ENCODE results near the gene KDM1B.

Gene KDM1B

DNA sequence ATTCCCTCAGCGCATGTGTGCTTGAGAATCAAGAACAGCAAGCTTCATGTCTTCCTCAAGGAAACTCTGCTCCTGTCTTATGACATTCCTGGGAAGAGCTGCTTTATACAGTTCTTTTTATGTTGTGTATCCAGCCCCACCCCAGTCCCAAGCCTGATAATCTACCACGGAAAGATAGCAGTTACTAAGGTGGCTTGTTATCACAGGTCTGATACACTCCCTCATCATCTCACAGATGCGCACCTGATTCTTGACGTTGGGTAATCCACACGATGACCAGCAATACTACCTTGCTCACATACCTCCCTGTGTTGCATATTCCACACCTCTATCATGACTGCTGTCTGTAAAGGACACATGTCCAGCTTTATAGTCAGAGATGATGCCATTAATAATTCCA lies 36.0 kb upstream of the KDM1B start:
- in situ Hi-C loops (cut with HindIII; ENCODE audit: low sequenced_read_pairs), result no loop called here
- no peak overlapping the region for H3K4me3 ChIP-seq (ENCODE audit: low read depth, low read length)
- TF ChIP-seq, protein P1, sequence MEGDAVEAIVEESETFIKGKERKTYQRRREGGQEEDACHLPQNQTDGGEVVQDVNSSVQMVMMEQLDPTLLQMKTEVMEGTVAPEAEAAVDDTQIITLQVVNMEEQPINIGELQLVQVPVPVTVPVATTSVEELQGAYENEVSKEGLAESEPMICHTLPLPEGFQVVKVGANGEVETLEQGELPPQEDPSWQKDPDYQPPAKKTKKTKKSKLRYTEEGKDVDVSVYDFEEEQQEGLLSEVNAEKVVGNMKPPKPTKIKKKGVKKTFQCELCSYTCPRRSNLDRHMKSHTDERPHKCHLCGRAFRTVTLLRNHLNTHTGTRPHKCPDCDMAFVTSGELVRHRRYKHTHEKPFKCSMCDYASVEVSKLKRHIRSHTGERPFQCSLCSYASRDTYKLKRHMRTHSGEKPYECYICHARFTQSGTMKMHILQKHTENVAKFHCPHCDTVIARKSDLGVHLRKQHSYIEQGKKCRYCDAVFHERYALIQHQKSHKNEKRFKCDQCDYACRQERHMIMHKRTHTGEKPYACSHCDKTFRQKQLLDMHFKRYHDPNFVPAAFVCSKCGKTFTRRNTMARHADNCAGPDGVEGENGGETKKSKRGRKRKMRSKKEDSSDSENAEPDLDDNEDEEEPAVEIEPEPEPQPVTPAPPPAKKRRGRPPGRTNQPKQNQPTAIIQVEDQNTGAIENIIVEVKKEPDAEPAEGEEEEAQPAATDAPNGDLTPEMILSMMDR (IDR thresholded peaks at IDR 0.05; ENCODE audit: low read depth, low read length, missing control alignments), result no peak
- DNase-seq (ENCODE audit: low read depth), result no peak

DNA sequence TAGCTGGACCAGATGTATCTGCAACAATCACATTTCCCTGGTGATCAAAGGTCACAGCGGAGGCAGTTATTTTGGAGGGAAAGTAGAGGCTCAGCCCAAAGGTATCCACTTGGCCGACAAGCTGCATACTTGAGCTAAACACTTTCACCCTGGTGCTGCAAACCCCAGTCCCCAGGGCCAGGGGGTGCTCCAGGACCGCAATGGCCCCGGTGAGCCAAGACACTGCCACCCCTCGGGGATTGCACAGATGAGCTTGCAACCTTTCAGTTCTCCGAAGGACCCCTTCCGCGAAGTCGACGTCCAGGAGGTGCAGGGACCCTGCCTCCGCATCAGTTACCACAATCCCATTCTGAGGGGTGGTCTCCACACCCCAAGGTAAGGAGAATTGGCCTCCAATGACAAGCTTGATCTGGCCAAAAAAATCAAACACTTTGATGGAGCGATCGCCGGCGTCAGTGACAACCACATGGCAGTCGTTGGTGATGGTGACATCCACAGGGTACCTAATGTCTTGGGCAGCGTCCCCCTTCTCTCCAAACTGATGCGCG lies 33.6 kb upstream of the KDM1B start:
- H3K4me3 ChIP-seq (ENCODE audit: low read depth, low read length), result peak overlapping the region; percentile 42
- TF ChIP-seq, protein P1 (IDR thresholded peaks at IDR 0.05; ENCODE audit: low read depth, low read length, missing control alignments), result no peak
- DNase-seq (ENCODE audit: low read depth), result no peak
- in situ Hi-C loops (cut with HindIII; ENCODE audit: low sequenced_read_pairs), result no loop called here

DNA sequence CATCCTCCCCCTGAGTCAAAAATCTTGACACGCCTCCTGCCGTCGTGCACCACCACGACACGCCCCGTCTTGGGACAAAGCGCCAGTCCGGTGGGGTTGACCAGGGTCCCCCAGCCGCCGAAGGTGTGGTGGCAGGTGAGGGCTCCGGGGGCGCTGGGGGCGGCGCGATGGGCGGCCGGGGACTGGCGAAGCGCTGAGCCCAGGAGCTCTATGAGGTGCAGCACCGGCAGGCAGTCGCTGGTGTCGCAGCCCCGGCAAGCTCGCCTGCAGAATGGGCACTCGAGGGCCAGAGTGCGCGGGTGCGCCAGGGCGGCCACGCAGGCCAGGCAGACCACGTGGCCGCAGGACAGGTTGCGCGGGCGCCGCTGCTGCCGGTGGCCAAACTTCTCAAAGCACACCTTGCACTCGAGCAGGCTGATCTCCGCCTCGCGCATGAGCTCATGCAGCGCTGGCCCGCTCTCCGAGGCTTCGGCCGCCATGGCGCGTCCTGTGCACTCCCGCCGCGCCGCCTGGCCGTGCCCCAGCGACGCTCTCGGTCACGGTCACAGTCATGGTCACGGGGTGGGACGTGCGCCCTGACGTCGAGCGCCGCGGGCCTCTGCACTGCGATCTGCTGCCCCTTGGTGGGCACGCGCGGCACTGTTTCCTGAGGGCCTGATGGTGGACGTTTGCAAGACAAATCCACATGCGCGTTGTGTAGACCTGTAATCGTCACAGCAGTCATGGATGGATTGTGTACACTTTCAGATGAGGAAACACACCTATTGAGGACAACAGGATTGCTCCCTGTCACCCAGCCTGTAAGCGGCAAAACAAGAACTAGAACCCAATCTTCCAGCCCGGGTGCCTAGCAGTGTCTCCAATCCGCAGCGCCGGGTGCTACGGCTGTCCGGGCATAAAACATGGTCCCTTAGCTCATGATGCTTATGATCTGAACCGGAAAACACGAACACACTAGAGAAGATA lies 32.8 kb upstream of the KDM1B start, which contains the start of gene NHLRC1:
NHLRC1 (minus strand) TSS at position 550 of the 966 bp plus-strand sequence; CDS start at position 479, 71 bp downstream.
- H3K4me3 ChIP-seq (ENCODE audit: low read depth, low read length), result peak within 1 kb of the TSS; percentile 42
- TF ChIP-seq, protein P1 (IDR thresholded peaks at IDR 0.05; ENCODE audit: low read depth, low read length, missing control alignments), result peak; percentile 91
- in situ Hi-C loops (cut with HindIII; ENCODE audit: low sequenced_read_pairs), result no loop called here
- peak; percentile 57 for DNase-seq (ENCODE audit: low read depth)

DNA sequence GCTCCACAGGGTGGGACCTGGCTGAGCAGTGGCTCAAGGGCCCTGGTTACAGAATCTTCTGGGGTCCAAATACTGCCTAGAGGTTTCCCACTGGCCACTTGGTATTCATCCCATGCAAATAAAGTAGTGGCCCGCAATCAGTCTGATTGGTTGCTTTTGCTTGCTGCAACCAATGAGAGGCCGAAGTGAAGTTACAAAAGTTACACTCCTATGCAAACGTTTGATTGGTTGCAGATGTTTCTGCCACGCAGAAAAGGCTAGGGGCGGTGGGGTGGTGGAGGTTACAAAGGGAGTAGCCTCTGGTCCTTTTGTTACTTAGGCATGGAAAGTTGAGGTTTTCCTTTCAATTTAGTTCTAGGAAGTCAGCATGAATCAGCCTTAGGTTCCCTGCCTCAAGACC lies 29.1 kb upstream of the KDM1B start:
- no peak for DNase-seq (ENCODE audit: low read depth)
- H3K4me3 ChIP-seq (ENCODE audit: low read depth, low read length), result no peak overlapping the region
- TF ChIP-seq, protein P1 (IDR thresholded peaks at IDR 0.05; ENCODE audit: low read depth, low read length, missing control alignments), result no peak
- in situ Hi-C loops (cut with HindIII; ENCODE audit: low sequenced_read_pairs), result loop anchor here (25.0 kb wide), 1 partner anchor 314 kb away; no protein-coding TSS in a partner anchor

DNA sequence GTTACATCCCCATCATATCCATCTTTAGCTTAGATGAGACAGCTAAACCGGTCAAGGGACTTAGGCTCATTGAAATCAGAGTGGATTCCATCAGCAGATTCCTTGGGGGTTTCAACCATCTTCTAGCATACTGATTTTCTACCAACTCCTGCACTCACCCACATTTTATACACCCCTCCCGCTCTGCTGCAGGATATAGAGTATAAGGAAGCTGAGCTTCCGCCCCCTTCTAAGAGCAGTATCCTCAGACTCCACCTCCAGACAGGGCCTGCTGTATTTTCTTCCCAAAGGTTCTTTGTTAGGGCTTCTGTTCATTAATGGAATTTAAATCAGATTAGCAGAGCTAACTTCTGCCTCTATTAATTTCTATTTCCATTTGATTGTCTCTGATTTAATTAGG lies 22.9 kb upstream of the KDM1B start:
- TF ChIP-seq, protein P1 (IDR thresholded peaks at IDR 0.05; ENCODE audit: low read depth, low read length, missing control alignments), result no peak
- no peak for DNase-seq (ENCODE audit: low read depth)
- no peak overlapping the region for H3K4me3 ChIP-seq (ENCODE audit: low read depth, low read length)
- in situ Hi-C loops (cut with HindIII; ENCODE audit: low sequenced_read_pairs), result loop anchor here (25.0 kb wide), 1 partner anchor 320 kb away; no protein-coding TSS in a partner anchor

DNA sequence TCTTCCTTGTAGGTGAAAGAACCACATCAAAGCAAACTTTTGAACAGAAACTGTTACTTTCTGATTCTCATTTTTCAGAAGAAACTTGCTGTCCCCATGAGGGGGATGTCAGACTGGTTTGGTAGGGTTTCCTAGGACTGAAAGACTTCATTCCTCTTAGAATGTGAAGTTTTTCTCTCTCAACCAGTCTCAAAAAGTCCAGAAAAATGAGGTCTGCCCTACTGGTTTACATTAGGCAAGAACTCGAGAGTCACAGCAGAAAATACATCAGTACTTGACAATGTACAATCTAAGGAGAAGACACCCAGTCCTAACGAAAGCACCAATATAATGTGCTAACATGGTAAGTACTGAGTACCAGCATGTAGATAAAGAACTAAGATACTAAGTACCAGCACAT lies 20.1 kb upstream of the KDM1B start:
- H3K4me3 ChIP-seq (ENCODE audit: low read depth, low read length), result no peak overlapping the region
- in situ Hi-C loops (cut with HindIII; ENCODE audit: low sequenced_read_pairs), result loop anchor here (25.0 kb wide), 1 partner anchor 323 kb away; no protein-coding TSS in a partner anchor
- no peak for DNase-seq (ENCODE audit: low read depth)
- TF ChIP-seq, protein P1 (IDR thresholded peaks at IDR 0.05; ENCODE audit: low read depth, low read length, missing control alignments), result no peak
